H1 (cell line): ENCODE measurements around the gene NPM1. TPM values are rescaled to one million over a fixed set of nuclear protein-coding genes. Genes with fewer than 3 reads are reported as not detected.
A peak's percentile ranks its signal among the peaks of the same experiment; 100 is the strongest.

Source experiments
- CTCF ChIA-PET: fragments of 300-600 bp; sonication (Branson Sonifier 250); formaldehyde crosslinking; loops from one replicate; lab custom pipeline; 2021; ENCODE audit not compliant: partially characterized antibody; lab: Charles Lee
- POLR2A ChIA-PET: fragments of 300-600 bp; sonication (Branson Sonifier 250); formaldehyde crosslinking; loops from one replicate; lab custom pipeline; 2021; ENCODE audit warnings: inconsistent platforms; ENCODE audit not compliant: partially characterized antibody; lab: Charles Lee
- DNase-seq, 2 experiments: peaks; one replicate each; pipeline versions ENCODE4 v3.0.0 to v3.0.0-alpha.2; 2010 to 2022; ENCODE audit warnings: low spot score in 2 of 2, low read depth in 1 of 2, mixed read lengths in 1 of 2
- FAIRE-seq: peaks from 2 replicates; lab custom pipeline; 2011; peaks lifted over from hg19 to GRCh38; lab: Jason Lieb, UNC
- H2AFZ ChIP-seq: 2 replicates; pipeline ENCODE4 v1.8.1; 2012; ENCODE audit warnings: low read length, inconsistent platforms
- H2AK5ac ChIP-seq: 2 replicates; pipeline ENCODE4 v1.6.1; 2013; ENCODE audit warnings: low read depth, low read length
- H2BK120ac ChIP-seq: replicated peaks from 2 replicates; pipeline ENCODE3; 2013; ENCODE audit warnings: low read depth, low read length, inconsistent platforms
- H2BK12ac ChIP-seq: 2 replicates; pipeline ENCODE4 v1.6.1; 2013; ENCODE audit warnings: low read depth, low read length
- H2BK15ac ChIP-seq: 2 replicates; pipeline ENCODE4 v1.6.1; 2013; ENCODE audit warnings: low read length
- H2BK20ac ChIP-seq: 2 replicates; pipeline ENCODE4 v1.6.1; 2013; ENCODE audit warnings: low read length
- H2BK5ac ChIP-seq: 2 replicates; pipeline ENCODE4 v1.6.1; 2013; ENCODE audit warnings: low read depth, low read length
- H3K14ac ChIP-seq: 2 replicates; pipeline ENCODE4 v1.6.1; 2013; ENCODE audit warnings: inconsistent platforms; ENCODE audit not compliant: insufficient read length
- H3K18ac ChIP-seq: 2 replicates; pipeline ENCODE4 v1.6.1; 2013; ENCODE audit warnings: low read length; ENCODE audit errors: extremely low read depth
- H3K23ac ChIP-seq: 2 replicates; pipeline ENCODE4 v1.6.1; 2013; ENCODE audit warnings: inconsistent platforms; ENCODE audit not compliant: insufficient read length
- H3K23me2 ChIP-seq: 2 replicates; pipeline ENCODE4 v1.6.1; 2013; ENCODE audit warnings: low read depth, low read length
- H3K27ac ChIP-seq: 2 replicates; pipeline ENCODE4 v1.6.1; 2011; ENCODE audit warnings: low read depth, low read length, inconsistent platforms
- H3K27me3 ChIP-seq, 4 experiments: replicated peaks in 1 of 4; 1 replicate in 1 of 4; 2 replicates in 3 of 4; pipeline versions ENCODE4 v1.6.1 to v1.8.1; 2011 to 2013; ENCODE audit warnings: low read length in 3 of 4, mild to moderate bottlenecking in 3 of 4, inconsistent platforms in 2 of 4, mixed read lengths in 2 of 4, moderate library complexity in 1 of 4; ENCODE audit not compliant: control insufficient read depth in 3 of 4, insufficient read depth in 3 of 4; ENCODE audit errors: extremely low read depth in 1 of 4
- H3K36me3 ChIP-seq, 4 experiments: 2 replicates each; pipeline versions ENCODE4 v1.6.1 to v1.8.1; 2011 to 2013; ENCODE audit warnings: mild to moderate bottlenecking in 4 of 4, low read length in 3 of 4, moderate library complexity in 2 of 4, control low read depth in 1 of 4, inconsistent platforms in 1 of 4; ENCODE audit not compliant: insufficient read depth in 4 of 4, control insufficient read depth in 2 of 4
- H3K4ac ChIP-seq: replicated peaks from 2 replicates; pipeline ENCODE3; 2013; ENCODE audit warnings: low read length, low read depth, mixed read lengths, inconsistent platforms; ENCODE audit not compliant: insufficient read length
- H3K4me1 ChIP-seq, 4 experiments: replicated peaks in 1 of 4; 1 replicate in 1 of 4; 2 replicates in 3 of 4; pipeline versions ENCODE4 v1.6.1 to v1.8.1; 2011 to 2013; ENCODE audit warnings: low read length in 3 of 4, inconsistent platforms in 2 of 4, mixed read lengths in 1 of 4; ENCODE audit not compliant: insufficient read depth in 4 of 4, control insufficient read depth in 3 of 4
- H3K4me2 ChIP-seq, 2 experiments: 2 replicates each; pipeline versions ENCODE4 v1.6.1 to v1.8.1; 2011 to 2013; ENCODE audit warnings: low read depth in 2 of 2, low read length in 2 of 2, control low read depth in 1 of 2, inconsistent platforms in 1 of 2, mild to moderate bottlenecking in 1 of 2; ENCODE audit not compliant: insufficient read depth in 1 of 2
- H3K4me3 ChIP-seq, 4 experiments: fragments of 200-600, 300-600 bp in 1 of 4; sonication (generic), shearing (Covaris generic), sonication (Bioruptor Twin) in 1 of 4; 2 replicates each; pipeline versions ENCODE4 v1.5.1 to v1.8.1; 2011 to 2016; ENCODE audit warnings: low read length in 4 of 4, low read depth in 3 of 4, control low read depth in 2 of 4, inconsistent platforms in 2 of 4, mild to moderate bottlenecking in 2 of 4, mixed read lengths in 1 of 4, moderate library complexity in 1 of 4; ENCODE audit not compliant: insufficient read depth in 2 of 4; ENCODE audit errors: extremely low read depth in 1 of 4
- H3K56ac ChIP-seq: replicated peaks from 2 replicates; pipeline ENCODE3; 2013; ENCODE audit warnings: low read depth, mild to moderate bottlenecking, mixed read lengths, low read length, inconsistent platforms; ENCODE audit not compliant: insufficient read length
- H3K79me1 ChIP-seq: 2 replicates; pipeline ENCODE4 v1.6.1; 2013; ENCODE audit warnings: low read depth, low read length, control low read depth
- H3K79me2 ChIP-seq, 2 experiments: 2 replicates each; pipeline versions ENCODE4 v1.6.1 to v1.8.1; 2012 to 2013; ENCODE audit warnings: low read length in 2 of 2, mild to moderate bottlenecking in 2 of 2, inconsistent platforms in 1 of 2; ENCODE audit not compliant: insufficient read depth in 2 of 2, control insufficient read depth in 1 of 2
- H3K9ac ChIP-seq, 4 experiments: replicated peaks in 1 of 4; 1 replicate in 1 of 4; 2 replicates in 3 of 4; pipeline versions ENCODE4 v1.6.1 to v1.8.1; 2011 to 2013; ENCODE audit warnings: low read depth in 3 of 4, low read length in 3 of 4, control low read depth in 2 of 4, mild to moderate bottlenecking in 2 of 4, moderate library complexity in 2 of 4, inconsistent platforms in 1 of 4; ENCODE audit errors: extremely low read depth in 1 of 4
- H3K9me3 ChIP-seq, 2 experiments: 2 replicates each; pipeline versions ENCODE4 v1.6.1 to v1.8.1; 2012 to 2013; ENCODE audit warnings: mild to moderate bottlenecking in 2 of 2, moderate library complexity in 2 of 2, control low read depth in 1 of 2, inconsistent platforms in 1 of 2, low read depth in 1 of 2, low read length in 1 of 2, mixed read lengths in 1 of 2; ENCODE audit not compliant: insufficient read depth in 2 of 2
- H4K20me1 ChIP-seq, 2 experiments: replicated peaks in 1 of 2; 2 replicates each; pipeline versions ENCODE3 to v1.8.1; 2011 to 2013; ENCODE audit warnings: inconsistent platforms in 2 of 2, low read length in 2 of 2, mild to moderate bottlenecking in 1 of 2; ENCODE audit not compliant: insufficient read depth in 2 of 2, control insufficient read depth in 1 of 2
- H4K5ac ChIP-seq: 2 replicates; pipeline ENCODE4 v1.6.1; 2013; ENCODE audit warnings: low read length, low read depth, mixed read lengths, inconsistent platforms; ENCODE audit not compliant: insufficient read length
- H4K8ac ChIP-seq: 2 replicates; pipeline ENCODE4 v1.8.0; 2013; ENCODE audit warnings: mild to moderate bottlenecking, moderate library complexity, low read length, inconsistent platforms; ENCODE audit not compliant: insufficient read depth; ENCODE audit errors: extremely low read depth
- H4K91ac ChIP-seq: replicated peaks from 2 replicates; pipeline ENCODE3; 2013; ENCODE audit warnings: low read length, mixed read lengths, inconsistent platforms; ENCODE audit not compliant: insufficient read length
- BACH1 ChIP-seq: IDR thresholded peaks from 2 replicates; pipeline ENCODE4 v1.6.1; 2012; ENCODE audit warnings: low read length, improper control_type of control experiment
- BRCA1 ChIP-seq: IDR thresholded peaks from 2 replicates; pipeline ENCODE4 v1.6.1; 2012; ENCODE audit warnings: low read depth, low read length, improper control_type of control experiment
- EP300 ChIP-seq, 2 experiments: IDR thresholded peaks; 1 replicate in 1 of 2; 2 replicates in 1 of 2; pipeline ENCODE4 v1.6.1; 2011 to 2012; ENCODE audit warnings: low read depth in 2 of 2, low read length in 2 of 2, mild to moderate bottlenecking in 2 of 2, borderline replicate concordance in 1 of 2, inconsistent platforms in 1 of 2, moderate library complexity in 1 of 2
- GTF2F1 ChIP-seq: IDR thresholded peaks from 2 replicates; pipeline ENCODE4 v1.6.1; 2012; ENCODE audit warnings: low read depth, low read length, improper control_type of control experiment, borderline replicate concordance
- JUN ChIP-seq: IDR thresholded peaks from 2 replicates; pipeline ENCODE4 v1.6.1; 2011; ENCODE audit warnings: low read depth, mild to moderate bottlenecking, improper control_type of control experiment, low read length
- JUND ChIP-seq: IDR thresholded peaks from 2 replicates; pipeline ENCODE4 v1.6.1; 2011; ENCODE audit warnings: mild to moderate bottlenecking, improper control_type of control experiment, low read length
- KDM4A ChIP-seq: IDR thresholded peaks from one replicate; pipeline ENCODE4 v1.7.1; 2012; ENCODE audit warnings: low read depth, mild to moderate bottlenecking, moderate library complexity, low read length, inconsistent platforms; ENCODE audit not compliant: severe bottlenecking
- KDM5A ChIP-seq: fragments of 200-600 bp; IDR thresholded peaks from 2 replicates; pipeline ENCODE4 v1.7.1; 2012; ENCODE audit warnings: mild to moderate bottlenecking, low read length, inconsistent platforms, mixed read lengths
- MAX ChIP-seq: IDR thresholded peaks from 2 replicates; pipeline ENCODE4 v1.6.1; 2012; ENCODE audit warnings: inconsistent platforms
- POU5F1 ChIP-seq: IDR thresholded peaks from 2 replicates; pipeline ENCODE4 v1.6.1; 2011; ENCODE audit warnings: low read depth, mild to moderate bottlenecking, low read length, moderate library complexity
- SP1 ChIP-seq: IDR thresholded peaks from 2 replicates; pipeline ENCODE4 v1.6.1; 2011; ENCODE audit warnings: low read depth, low read length
- SUZ12 ChIP-seq: fragments of 200-600 bp; sonication (generic); IDR thresholded peaks from 2 replicates; pipeline ENCODE4 v1.6.1; 2012; ENCODE audit warnings: mild to moderate bottlenecking, inconsistent platforms, low read length, moderate library complexity, mixed read lengths
- TEAD4 ChIP-seq: IDR thresholded peaks from 2 replicates; pipeline ENCODE4 v1.6.1; 2012; ENCODE audit warnings: low read depth, low read length, inconsistent platforms, mixed read lengths
- YY1 ChIP-seq: IDR thresholded peaks from 2 replicates; pipeline ENCODE4 v1.6.1; 2011; ENCODE audit warnings: low read depth, mild to moderate bottlenecking, low read length
- ZNF274 ChIP-seq: IDR thresholded peaks from 2 replicates; pipeline ENCODE4 v1.7.0; 2012; ENCODE audit warnings: low read length, borderline replicate concordance; ENCODE audit errors: extremely low read depth
- WGBS, 2 experiments: shearing (Covaris generic) in 1 of 2; methylation state at CpG; one replicate each; pipeline versions ENCODE4 v1.1.6 to v1.1.7; 2013 to 2015; ENCODE audit warnings: low lambda C conversion rate in 2 of 2, mixed read lengths in 2 of 2, inconsistent platforms in 1 of 2, low coverage in 1 of 2, missing lambda C conversion rate in 1 of 2; ENCODE audit not compliant: insufficient replicate concordance in 2 of 2, insufficient coverage in 1 of 2, insufficient read length in 1 of 2; ENCODE audit errors: extremely low coverage in 1 of 2, missing lambda C conversion rate in 1 of 2; 5-methylcytosine and 5-hydroxymethylcytosine counted together
- polyA plus RNA-seq, 7 experiments: library from polyadenylated mRNA; depleted of rRNA in 3 of 7; stranded (reverse) in 5 of 7; unstranded in 2 of 7; fragments of >200 nt in 5 of 7; fragments of 200-250 nt in 2 of 7; gene quantifications; 1 replicate in 5 of 7; 2 replicates in 1 of 7; 4 replicates in 1 of 7; pipeline versions ENCODE4 v1.2.1 to v1.2.3, GENCODE V29; 2011 to 2013; ENCODE audit warnings: missing spikeins in 2 of 7, mixed read lengths in 2 of 7
- total RNA-seq: library from RNA; stranded (reverse); fragmentation: NEBNext Ultra II Directional; extraction: Animal tissue kit (Norgen Biotek cat#: 25700); gene quantifications from 2 replicates; pipeline ENCODE4 v1.2.1, GENCODE V29; 2021

Gene NPM1
- total and polyA plus RNA-seq, 2 of the 8 experiments (the other 6 are each of a cell fraction or from before 2014, with no cell fraction given), result 2,182 to 4,042 TPM

- no peaks in the 10 kb centered on the region for H3K79me1 ChIP-seq
- H2BK5ac ChIP-seq, result no peak overlapping the region
- no peak overlapping the region for H3K4me3 ChIP-seq
- no peak overlapping the region for H3K18ac ChIP-seq
- no peak overlapping the region for H4K5ac ChIP-seq
- H3K23ac ChIP-seq, result no peak overlapping the region
- H3K23me2 ChIP-seq, result no peaks in the 10 kb centered on the region; the same call in 1 of the 2 replicates
- no peak overlapping the region for H3K56ac ChIP-seq
- H3K4me1 ChIP-seq, result peaks cover 0 to 15% (median 10%) of the 10 kb centered on the region in 4 experiments; a peak in 4 of 7 replicates
- no peak overlapping the region for H2BK20ac ChIP-seq
- H3K14ac ChIP-seq, result no peak overlapping the region
- no peak overlapping the region for H2AK5ac ChIP-seq
- no peak for DNase-seq
- H2BK15ac ChIP-seq, result no peak overlapping the region
- WGBS, 2 experiments, result 88% methylated on average over 4 of the region's 4 CpGs; no CpG with 5 or more reads in 1 of the 2 experiments
- H4K91ac ChIP-seq, result no peak overlapping the region
- no peak overlapping the region for H3K27ac ChIP-seq
- H4K20me1 ChIP-seq, result no peaks in the 10 kb centered on the region
- H3K4me2 ChIP-seq, result no peak overlapping the region
- no peak for FAIRE-seq
- no peaks in the 10 kb centered on the region for H3K27me3 ChIP-seq
- no peak overlapping the region for H2BK12ac ChIP-seq
- H3K79me2 ChIP-seq, result no peaks in the 10 kb centered on the region
- POLR2A ChIA-PET, result interaction anchor here (0.7 to 3.3 kb wide), 2 partner anchors 15 to 58 kb away, joined by 4 to 19 read pairs; no protein-coding TSS in a partner anchor
- H3K9me3 ChIP-seq, result no peaks in the 10 kb centered on the region
- CTCF ChIA-PET, result interaction anchor here (0.7 to 0.8 kb wide), 2 partner anchors 11 to 404 kb away, joined by 3 read pairs; no protein-coding TSS in a partner anchor
- no peak overlapping the region; the same call in 1 of the 2 replicates for H4K8ac ChIP-seq
- H3K36me3 ChIP-seq, result no peaks in the 10 kb centered on the region
- no peak overlapping the region for H2BK120ac ChIP-seq
- no peak overlapping the region for H3K9ac ChIP-seq
- H2AFZ ChIP-seq, result no peak overlapping the region
- H3K4ac ChIP-seq, result peak overlapping the region; percentile 44
- TF ChIP-seq MAX (no peak), KDM5A (no peak), JUND (no peak), TEAD4 (no peak), GTF2F1 (no peak), JUN (no peak), BRCA1 (no peak), KDM4A (no peak), BACH1 (no peak), EP300 (IDR thresholded peaks at IDR 0.05; ENCODE audit: borderline replicate concordance in 1 of 2, low read depth in 2 of 2, low read length in 2 of 2) (no peak), ZNF274 (no peak), SP1 (no peak), SUZ12 (no peak), YY1 (no peak), POU5F1 (no peak)
These were observed 41.9 kb downstream of the NPM1 start for GRCh38 chr5:171429543-171429910.
